ENCODE results near the gene INSC.

DNA sequence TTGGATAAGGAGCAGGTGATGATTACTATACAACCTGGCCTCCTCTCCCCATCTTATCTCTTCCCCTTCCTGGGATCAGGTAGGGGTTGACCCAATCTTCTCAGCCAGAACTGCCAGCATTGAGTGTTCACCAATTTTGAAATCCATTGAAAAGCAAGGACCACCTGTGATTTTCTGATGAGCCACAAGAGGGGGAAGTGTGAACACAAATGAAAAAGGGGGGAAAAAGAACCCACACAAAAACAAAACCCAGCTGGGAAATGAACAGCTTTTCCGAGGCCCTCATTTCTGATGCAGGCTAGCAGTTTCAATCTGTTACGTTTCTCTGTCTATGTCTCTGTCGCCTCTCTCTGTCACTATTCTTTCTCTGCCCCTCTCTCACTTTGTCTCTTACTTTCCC, 161.9 kb downstream of the INSC start:
- TF ChIP-seq ZFP3 (CRISPR knock-in tag; IDR thresholded peaks at IDR 0.05) (no peak), ZNF565 (CRISPR knock-in tag; conservative IDR thresholded peaks at IDR 0.05; ENCODE audit: low read depth) (no peak), PPARA (CRISPR knock-in tag; IDR thresholded peaks at IDR 0.05; ENCODE audit: borderline replicate concordance) (no peak), TCF4 (CRISPR knock-in tag; IDR thresholded peaks at IDR 0.05; ENCODE audit: borderline replicate concordance) (no peak), RARB (CRISPR knock-in tag; IDR thresholded peaks at IDR 0.05) (no peak), ARNTL (CRISPR knock-in tag; IDR thresholded peaks at IDR 0.05; ENCODE audit: borderline replicate concordance, low read depth) (no peak), ZNF70 (CRISPR knock-in tag; IDR thresholded peaks at IDR 0.05) (no peak), BACH2 (CRISPR knock-in tag; IDR thresholded peaks at IDR 0.05; ENCODE audit: borderline replicate concordance) (no peak), SNAI2 (CRISPR knock-in tag; IDR thresholded peaks at IDR 0.05) (no peak), GLIS3 (CRISPR knock-in tag; IDR thresholded peaks at IDR 0.05) (no peak)
- TF ChIP-seq, protein P1, sequence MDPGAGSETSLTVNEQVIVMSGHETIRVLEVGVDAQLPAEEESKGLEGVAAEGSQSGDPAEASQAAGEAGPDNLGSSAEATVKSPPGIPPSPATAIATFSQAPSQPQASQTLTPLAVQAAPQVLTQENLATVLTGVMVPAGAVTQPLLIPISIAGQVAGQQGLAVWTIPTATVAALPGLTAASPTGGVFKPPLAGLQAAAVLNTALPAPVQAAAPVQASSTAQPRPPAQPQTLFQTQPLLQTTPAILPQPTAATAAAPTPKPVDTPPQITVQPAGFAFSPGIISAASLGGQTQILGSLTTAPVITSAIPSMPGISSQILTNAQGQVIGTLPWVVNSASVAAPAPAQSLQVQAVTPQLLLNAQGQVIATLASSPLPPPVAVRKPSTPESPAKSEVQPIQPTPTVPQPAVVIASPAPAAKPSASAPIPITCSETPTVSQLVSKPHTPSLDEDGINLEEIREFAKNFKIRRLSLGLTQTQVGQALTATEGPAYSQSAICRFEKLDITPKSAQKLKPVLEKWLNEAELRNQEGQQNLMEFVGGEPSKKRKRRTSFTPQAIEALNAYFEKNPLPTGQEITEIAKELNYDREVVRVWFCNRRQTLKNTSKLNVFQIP (CRISPR knock-in tag; IDR thresholded peaks at IDR 0.05; ENCODE audit: borderline replicate concordance, low read depth), result no peak
- TF ChIP-seq, protein P2, sequence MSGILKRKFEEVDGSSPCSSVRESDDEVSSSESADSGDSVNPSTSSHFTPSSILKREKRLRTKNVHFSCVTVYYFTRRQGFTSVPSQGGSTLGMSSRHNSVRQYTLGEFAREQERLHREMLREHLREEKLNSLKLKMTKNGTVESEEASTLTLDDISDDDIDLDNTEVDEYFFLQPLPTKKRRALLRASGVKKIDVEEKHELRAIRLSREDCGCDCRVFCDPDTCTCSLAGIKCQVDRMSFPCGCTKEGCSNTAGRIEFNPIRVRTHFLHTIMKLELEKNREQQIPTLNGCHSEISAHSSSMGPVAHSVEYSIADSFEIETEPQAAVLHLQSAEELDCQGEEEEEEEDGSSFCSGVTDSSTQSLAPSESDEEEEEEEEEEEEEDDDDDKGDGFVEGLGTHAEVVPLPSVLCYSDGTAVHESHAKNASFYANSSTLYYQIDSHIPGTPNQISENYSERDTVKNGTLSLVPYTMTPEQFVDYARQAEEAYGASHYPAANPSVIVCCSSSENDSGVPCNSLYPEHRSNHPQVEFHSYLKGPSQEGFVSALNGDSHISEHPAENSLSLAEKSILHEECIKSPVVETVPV (CRISPR knock-in tag; IDR thresholded peaks at IDR 0.05), result no peak
- TF ChIP-seq, protein P3, sequence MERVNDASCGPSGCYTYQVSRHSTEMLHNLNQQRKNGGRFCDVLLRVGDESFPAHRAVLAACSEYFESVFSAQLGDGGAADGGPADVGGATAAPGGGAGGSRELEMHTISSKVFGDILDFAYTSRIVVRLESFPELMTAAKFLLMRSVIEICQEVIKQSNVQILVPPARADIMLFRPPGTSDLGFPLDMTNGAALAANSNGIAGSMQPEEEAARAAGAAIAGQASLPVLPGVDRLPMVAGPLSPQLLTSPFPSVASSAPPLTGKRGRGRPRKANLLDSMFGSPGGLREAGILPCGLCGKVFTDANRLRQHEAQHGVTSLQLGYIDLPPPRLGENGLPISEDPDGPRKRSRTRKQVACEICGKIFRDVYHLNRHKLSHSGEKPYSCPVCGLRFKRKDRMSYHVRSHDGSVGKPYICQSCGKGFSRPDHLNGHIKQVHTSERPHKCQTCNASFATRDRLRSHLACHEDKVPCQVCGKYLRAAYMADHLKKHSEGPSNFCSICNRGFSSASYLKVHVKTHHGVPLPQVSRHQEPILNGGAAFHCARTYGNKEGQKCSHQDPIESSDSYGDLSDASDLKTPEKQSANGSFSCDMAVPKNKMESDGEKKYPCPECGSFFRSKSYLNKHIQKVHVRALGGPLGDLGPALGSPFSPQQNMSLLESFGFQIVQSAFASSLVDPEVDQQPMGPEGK (CRISPR knock-in tag; IDR thresholded peaks at IDR 0.05; ENCODE audit: borderline replicate concordance), result no peak
- TF ChIP-seq, protein P4, sequence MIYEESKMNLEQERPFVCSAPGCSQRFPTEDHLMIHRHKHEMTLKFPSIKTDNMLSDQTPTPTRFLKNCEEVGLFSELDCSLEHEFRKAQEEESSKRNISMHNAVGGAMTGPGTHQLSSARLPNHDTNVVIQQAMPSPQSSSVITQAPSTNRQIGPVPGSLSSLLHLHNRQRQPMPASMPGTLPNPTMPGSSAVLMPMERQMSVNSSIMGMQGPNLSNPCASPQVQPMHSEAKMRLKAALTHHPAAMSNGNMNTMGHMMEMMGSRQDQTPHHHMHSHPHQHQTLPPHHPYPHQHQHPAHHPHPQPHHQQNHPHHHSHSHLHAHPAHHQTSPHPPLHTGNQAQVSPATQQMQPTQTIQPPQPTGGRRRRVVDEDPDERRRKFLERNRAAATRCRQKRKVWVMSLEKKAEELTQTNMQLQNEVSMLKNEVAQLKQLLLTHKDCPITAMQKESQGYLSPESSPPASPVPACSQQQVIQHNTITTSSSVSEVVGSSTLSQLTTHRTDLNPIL (CRISPR knock-in tag; IDR thresholded peaks at IDR 0.05; ENCODE audit: low read depth), result no peak
